A549 (cell line): Measurements from ENCODE around the gene ART1. TPM values are rescaled to one million over a fixed set of nuclear protein-coding genes. Genes with fewer than 3 reads are reported as not detected.

Experiments
- ATAC-seq, 2 experiments: fragments of 200-7000 bp in 1 of 2; fragments of >200 bp in 1 of 2; cut with Nextera tagmentation in 1 of 2; cut with Tn5 transposase in 1 of 2; 3 replicates each; pipeline versions ENCODE4 v1.8.0 to v1.9.1; 2018 to 2020; ENCODE audit warnings: mild to moderate bottlenecking in 1 of 2, moderate library complexity in 1 of 2
- CTCF ChIA-PET: fragments of 300-600 bp; sonication (Branson Sonifier 250); formaldehyde crosslinking; extraction: SDS; loops from one replicate; lab custom pipeline; 2021; ENCODE audit warnings: antibody characterized with exemption, inconsistent platforms; lab: Yijun Ruan, JAX
- POLR2A ChIA-PET: fragments of 350-600 bp; formaldehyde crosslinking; extraction: SDS; loops from one replicate; lab custom pipeline; 2021; ENCODE audit warnings: antibody characterized with exemption, inconsistent platforms; lab: Yijun Ruan, JAX
- DNase-seq, 2 experiments: peaks; one replicate each; pipeline versions ENCODE4 v3.0.0 to v3.0.0-alpha.2; 2011 to 2016; ENCODE audit warnings: low read depth in 1 of 2, low spot score in 1 of 2
- FAIRE-seq: peaks from 2 replicates; lab custom pipeline; 2011; peaks lifted over from hg19 to GRCh38; lab: Jason Lieb, UNC
- H3K27ac ChIP-seq, 2 experiments: fragments of >200 bp; sonication (Bioruptor Twin); formaldehyde crosslinking; 3 replicates each; pipeline ENCODE4 v1.5.1; 2016 to 2017
- H3K4me1 ChIP-seq: fragments of >200 bp; sonication (Bioruptor Twin); formaldehyde crosslinking; 3 replicates; pipeline ENCODE4 v1.6.1; 2016
- H3K4me2 ChIP-seq: fragments of >200 bp; sonication (Bioruptor Twin); formaldehyde crosslinking; 3 replicates; pipeline ENCODE4 v1.6.1; 2016
- H3K4me3 ChIP-seq: fragments of >200 bp; sonication (Bioruptor Twin); formaldehyde crosslinking; 3 replicates; pipeline ENCODE4 v1.5.1; 2016
- H3K9me3 ChIP-seq: fragments of >200 bp; sonication (Bioruptor Twin); formaldehyde crosslinking; 3 replicates; pipeline ENCODE4 v1.6.1; 2016
- ATOH8 ChIP-seq: fragments of 250-450 bp; sonication (Bioruptor Pico); IDR thresholded peaks from 2 replicates; pipeline ENCODE4 v1.5.0; 2020; ENCODE audit warnings: low read depth, mild to moderate bottlenecking, moderate library complexity
- BCL3 ChIP-seq: fragments of >200 bp; sonication (Bioruptor Twin); formaldehyde crosslinking; IDR thresholded peaks from 3 replicates; pipeline ENCODE4 v1.6.1; 2016
- BHLHE40 ChIP-seq: IDR thresholded peaks from 2 replicates; pipeline ENCODE4 v1.6.1; 2012; ENCODE audit warnings: low read depth, low read length, inconsistent platforms
- CBX2 ChIP-seq: fragments of 200-600 bp; sonication (generic); IDR thresholded peaks from 2 replicates; pipeline ENCODE4 v1.6.1; 2016; ENCODE audit warnings: low read depth, mild to moderate bottlenecking, borderline replicate concordance
- CEBPB ChIP-seq, 2 experiments: fragments of >200 bp in 1 of 2; sonication (Bioruptor Twin) in 1 of 2; formaldehyde crosslinking in 1 of 2; IDR thresholded peaks; 2 replicates each; pipeline ENCODE4 v1.6.1; 2012 to 2016
- E2F6 ChIP-seq: IDR thresholded peaks from 2 replicates; pipeline ENCODE4 v1.6.1; 2012; ENCODE audit warnings: low read depth, borderline replicate concordance
- EHF ChIP-seq: fragments of 250-450 bp; sonication (Bioruptor Pico); IDR thresholded peaks from 2 replicates; pipeline ENCODE4 v1.5.0; 2020; ENCODE audit warnings: mild to moderate bottlenecking
- ELK1 ChIP-seq: fragments of 150-350 bp; IDR thresholded peaks from 2 replicates; pipeline ENCODE4 v1.6.1; 2014; ENCODE audit warnings: low read depth, mild to moderate bottlenecking, low read length
- EP300 ChIP-seq, 2 experiments: fragments of >200 bp; sonication (Bioruptor Twin); formaldehyde crosslinking; IDR thresholded peaks; 2 replicates in 1 of 2; 3 replicates in 1 of 2; pipeline ENCODE4 v1.6.1; 2016 to 2017
- ESRRA ChIP-seq: fragments of 150-350 bp; IDR thresholded peaks from 2 replicates; pipeline ENCODE4 v1.6.1; 2014; ENCODE audit warnings: mild to moderate bottlenecking, low read length, borderline replicate concordance
- FOSB ChIP-seq: fragments of 250-450 bp; sonication (Bioruptor Pico); IDR thresholded peaks from 2 replicates; pipeline ENCODE4 v1.5.0; 2020; ENCODE audit warnings: mild to moderate bottlenecking, moderate library complexity
- HOXA7 ChIP-seq: fragments of 250-450 bp; sonication (Bioruptor Pico); IDR thresholded peaks from 2 replicates; pipeline ENCODE4 v1.5.0; 2020; ENCODE audit warnings: mild to moderate bottlenecking, moderate library complexity
- HOXB5 ChIP-seq: fragments of 250-450 bp; sonication (Bioruptor Pico); IDR thresholded peaks from 2 replicates; pipeline ENCODE4 v1.5.0; 2020; ENCODE audit warnings: mild to moderate bottlenecking, moderate library complexity
- KDM5A ChIP-seq: fragments of 200-600 bp; sonication (generic); IDR thresholded peaks from 2 replicates; pipeline ENCODE4 v1.6.1; 2016; ENCODE audit warnings: antibody characterized with exemption, mild to moderate bottlenecking
- MAFK ChIP-seq: fragments of 450-650 bp; IDR thresholded peaks from 2 replicates; pipeline ENCODE4 v1.6.1; 2014; ENCODE audit not compliant: partially characterized antibody
- NR3C1 ChIP-seq: fragments of >200 bp; sonication (Bioruptor Twin); formaldehyde crosslinking; IDR thresholded peaks from 3 replicates; pipeline ENCODE4 v1.6.1; 2017
- PHF8 ChIP-seq: fragments of 200-600 bp; sonication (generic); IDR thresholded peaks from 2 replicates; pipeline ENCODE4 v1.6.1; 2016; ENCODE audit warnings: low read depth, mild to moderate bottlenecking, antibody characterized with exemption, moderate library complexity, borderline replicate concordance
- POLR2A ChIP-seq: IDR thresholded peaks from 2 replicates; pipeline ENCODE4 v1.6.1; 2012; ENCODE audit warnings: mild to moderate bottlenecking, low read length
- POLR2AphosphoS2 ChIP-seq: conservative IDR thresholded peaks from 2 replicates; pipeline ENCODE4 v1.6.1; 2012; ENCODE audit warnings: low read length, improper control_type of control experiment, inconsistent platforms
- RARB ChIP-seq: fragments of 250-450 bp; sonication (Bioruptor Pico); IDR thresholded peaks from 2 replicates; pipeline ENCODE4 v1.8.0; 2021; ENCODE audit warnings: mild to moderate bottlenecking, moderate library complexity
- SMC3 ChIP-seq: fragments of >200 bp; sonication (Bioruptor Twin); formaldehyde crosslinking; IDR thresholded peaks from 3 replicates; pipeline ENCODE4 v1.6.1; 2018; ENCODE audit warnings: inconsistent platforms
- TP53 ChIP-seq: fragments of 250-450 bp; sonication (Bioruptor Pico); IDR thresholded peaks from 2 replicates; pipeline ENCODE4 v1.5.0; 2021; ENCODE audit warnings: mild to moderate bottlenecking, moderate library complexity
- USF2 ChIP-seq: fragments of 450-650 bp; IDR thresholded peaks from 2 replicates; pipeline ENCODE4 v1.6.1; 2014; ENCODE audit warnings: antibody characterized with exemption
- ZFP36 ChIP-seq: fragments of 450-650 bp; IDR thresholded peaks from 2 replicates; pipeline ENCODE4 v1.6.1; 2014; ENCODE audit warnings: borderline replicate concordance; ENCODE audit not compliant: partially characterized antibody
- WGBS: methylation state at CpG from one replicate; pipeline ENCODE4 v1.1.6; 2017; ENCODE audit errors: missing lambda C conversion rate; 5-methylcytosine and 5-hydroxymethylcytosine counted together
- polyA plus RNA-seq, 4 experiments: library from polyadenylated mRNA; depleted of rRNA in 3 of 4; stranded (reverse); fragments of >200 nt; fragmentation: RNase III in 1 of 4; extraction: RNeasy Plus Mini Kit Qiagen cat#74134 plus additional on column Dnase treatment in 1 of 4; gene quantifications; 2 replicates in 3 of 4; 3 replicates in 1 of 4; pipeline ENCODE4 v1.2.3, GENCODE V29; 2011 to 2017
- TF ChIP-seq, protein P1 (sequence below): fragments of >200 bp; sonication (Bioruptor Twin); formaldehyde crosslinking; IDR thresholded peaks from 3 replicates; pipeline ENCODE4 v1.5.1; 2016
- TF ChIP-seq, protein P2 (sequence below): fragments of 250-450 bp; sonication (Bioruptor Pico); IDR thresholded peaks from 2 replicates; pipeline ENCODE4 v1.5.0; 2021; ENCODE audit warnings: mild to moderate bottlenecking, moderate library complexity, borderline replicate concordance

ART1 gene
- polyA plus RNA-seq, 2 of the 4 experiments (the other 2 are of a cell fraction): not detected

- H3K27ac ChIP-seq: no peak overlapping the region
- ATAC-seq (no peak), FAIRE-seq (no peak), DNase-seq (no peak)
- CTCF ChIA-PET: interaction anchor here (0.6 to 1.5 kb wide), 3 partner anchors 9 to 371 kb away, joined by 3 to 5 read pairs (median 3); no protein-coding TSS in a partner anchor
- 90% methylated on average over 3 of the region's 3 CpGs for WGBS
- no peaks in the 10 kb centered on the region for H3K9me3 ChIP-seq
- POLR2A ChIA-PET: no interaction called here
- no peak overlapping the region for H3K4me2 ChIP-seq
- H3K4me3 ChIP-seq: no peak overlapping the region
- no peaks in the 10 kb centered on the region for H3K4me1 ChIP-seq
- TF ChIP-seq, protein P1, sequence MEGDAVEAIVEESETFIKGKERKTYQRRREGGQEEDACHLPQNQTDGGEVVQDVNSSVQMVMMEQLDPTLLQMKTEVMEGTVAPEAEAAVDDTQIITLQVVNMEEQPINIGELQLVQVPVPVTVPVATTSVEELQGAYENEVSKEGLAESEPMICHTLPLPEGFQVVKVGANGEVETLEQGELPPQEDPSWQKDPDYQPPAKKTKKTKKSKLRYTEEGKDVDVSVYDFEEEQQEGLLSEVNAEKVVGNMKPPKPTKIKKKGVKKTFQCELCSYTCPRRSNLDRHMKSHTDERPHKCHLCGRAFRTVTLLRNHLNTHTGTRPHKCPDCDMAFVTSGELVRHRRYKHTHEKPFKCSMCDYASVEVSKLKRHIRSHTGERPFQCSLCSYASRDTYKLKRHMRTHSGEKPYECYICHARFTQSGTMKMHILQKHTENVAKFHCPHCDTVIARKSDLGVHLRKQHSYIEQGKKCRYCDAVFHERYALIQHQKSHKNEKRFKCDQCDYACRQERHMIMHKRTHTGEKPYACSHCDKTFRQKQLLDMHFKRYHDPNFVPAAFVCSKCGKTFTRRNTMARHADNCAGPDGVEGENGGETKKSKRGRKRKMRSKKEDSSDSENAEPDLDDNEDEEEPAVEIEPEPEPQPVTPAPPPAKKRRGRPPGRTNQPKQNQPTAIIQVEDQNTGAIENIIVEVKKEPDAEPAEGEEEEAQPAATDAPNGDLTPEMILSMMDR: no peak
- TF ChIP-seq FOSB (CRISPR knock-in tag) (no peak), CBX2 (no peak)
These were observed 58.5 kb downstream of the ART1 start for GRCh38 chr11:3703383-3703782.

DNA sequence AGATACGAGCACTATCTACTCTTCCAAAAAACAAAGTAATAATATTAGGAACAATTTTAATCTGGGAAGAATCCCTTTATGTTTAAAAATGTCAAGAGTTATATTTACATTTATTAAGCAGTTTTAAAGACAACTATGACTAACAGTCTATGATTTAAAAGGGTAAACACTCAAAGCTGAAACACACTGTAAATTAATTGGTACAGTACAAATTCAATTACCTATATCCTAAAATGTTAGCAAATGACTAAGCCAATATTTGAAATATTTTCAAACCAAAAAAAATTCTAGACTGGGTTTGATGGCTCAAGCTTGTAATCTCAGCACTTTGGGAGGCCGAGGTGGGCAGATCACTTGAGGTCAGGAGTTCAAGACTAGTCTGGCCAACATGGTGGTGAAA is 62.2 kb downstream of the ART1 start:
- WGBS: 76% methylated on average over 2 of the region's 2 CpGs
- no peak for FAIRE-seq
- TF ChIP-seq KDM5A (no peak), TP53 (CRISPR knock-in tag) (no peak), FOSB (CRISPR knock-in tag) (no peak), CEBPB (IDR thresholded peaks at IDR 0.05) (no peak), E2F6 (no peak), ELK1 (no peak), EHF (CRISPR knock-in tag) (no peak), HOXB5 (CRISPR knock-in tag) (no peak), PHF8 (no peak), HOXA7 (CRISPR knock-in tag) (no peak)
- TF ChIP-seq, protein P2, sequence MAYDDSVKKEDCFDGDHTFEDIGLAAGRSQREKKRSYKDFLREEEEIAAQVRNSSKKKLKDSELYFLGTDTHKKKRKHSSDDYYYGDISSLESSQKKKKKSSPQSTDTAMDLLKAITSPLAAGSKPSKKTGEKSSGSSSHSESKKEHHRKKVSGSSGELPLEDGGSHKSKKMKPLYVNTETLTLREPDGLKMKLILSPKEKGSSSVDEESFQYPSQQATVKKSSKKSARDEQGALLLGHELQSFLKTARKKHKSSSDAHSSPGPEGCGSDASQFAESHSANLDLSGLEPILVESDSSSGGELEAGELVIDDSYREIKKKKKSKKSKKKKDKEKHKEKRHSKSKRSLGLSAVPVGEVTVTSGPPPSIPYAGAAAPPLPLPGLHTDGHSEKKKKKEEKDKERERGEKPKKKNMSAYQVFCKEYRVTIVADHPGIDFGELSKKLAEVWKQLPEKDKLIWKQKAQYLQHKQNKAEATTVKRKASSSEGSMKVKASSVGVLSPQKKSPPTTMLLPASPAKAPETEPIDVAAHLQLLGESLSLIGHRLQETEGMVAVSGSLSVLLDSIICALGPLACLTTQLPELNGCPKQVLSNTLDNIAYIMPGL (CRISPR knock-in tag): no peak
- TF ChIP-seq, all 56 proteins: peak for 0
- POLR2A ChIA-PET: no interaction called here
- ATAC-seq (no peak), DNase-seq (no peak)
- CTCF ChIA-PET: interaction anchor here (0.9 kb wide), 1 partner anchor 9 kb away, joined by 3 read pairs; no protein-coding TSS in a partner anchor
- no peaks in the 10 kb centered on the region for H3K4me1 ChIP-seq
- H3K27ac ChIP-seq: no peak overlapping the region
- no peaks in the 10 kb centered on the region for H3K9me3 ChIP-seq
- no peak overlapping the region for H3K4me3 ChIP-seq
- H3K4me2 ChIP-seq: no peak overlapping the region

- TF ChIP-seq USF2 (no peak), ATOH8 (CRISPR knock-in tag) (no peak), POLR2AphosphoS2 (no peak), BHLHE40 (no peak), POLR2A (no peak), KDM5A (no peak), SMC3 (no peak), BCL3 (no peak), EP300 (IDR thresholded peaks at IDR 0.05) (no peak), CEBPB (IDR thresholded peaks at IDR 0.05) (no peak), ESRRA (no peak), CBX2 (no peak), MAFK (no peak), PHF8 (no peak), NR3C1 (no peak), EHF (CRISPR knock-in tag) (no peak), HOXA7 (CRISPR knock-in tag) (no peak), RARB (CRISPR knock-in tag) (no peak), ZFP36 (no peak)
- POLR2A ChIA-PET: no interaction called here
- no peaks in the 10 kb centered on the region for H3K9me3 ChIP-seq
- no peaks in the 10 kb centered on the region for H3K4me1 ChIP-seq
- FAIRE-seq (no peak), ATAC-seq (no peak), DNase-seq (no peak)
- CTCF ChIA-PET: interaction anchor here (0.6 to 1.6 kb wide), 2 partner anchors 98 to 350 kb away, joined by 3 to 5 read pairs; no protein-coding TSS in a partner anchor
- no peak overlapping the region for H3K27ac ChIP-seq
- 98% methylated on average over 1 of the region's 1 CpG for WGBS
- no peak overlapping the region for H3K4me3 ChIP-seq
- no peak overlapping the region for H3K4me2 ChIP-seq
These were observed 65.0 kb downstream of the ART1 start for GRCh38 chr11:3709977-3710376.
